Glutamatergic neuron (in vitro differentiated cells): ENCODE results near the gene IKBIP. TPM values are rescaled to one million over a fixed set of nuclear protein-coding genes. Genes with fewer than 3 reads are reported as not detected.
A peak's percentile ranks its signal among the peaks of the same experiment; 100 is the strongest.

Experiments used
- DNase-seq: peaks from one replicate; pipeline ENCODE4 v3.0.0; 2022
- H3K27ac Mint-ChIP-seq: one replicate; pipeline ENCODE4 v1.8.0; 2020; ENCODE audit warnings: mild to moderate bottlenecking, mixed read lengths, inconsistent platforms; ENCODE audit not compliant: unreplicated experiment
- H3K27me3 Mint-ChIP-seq: one replicate; pipeline ENCODE4 v1.8.0; 2020; ENCODE audit warnings: mild to moderate bottlenecking, moderate library complexity, mixed read lengths, inconsistent platforms; ENCODE audit not compliant: unreplicated experiment
- H3K36me3 Mint-ChIP-seq: one replicate; pipeline ENCODE4 v1.8.0; 2020; ENCODE audit warnings: mild to moderate bottlenecking, mixed read lengths, inconsistent platforms; ENCODE audit not compliant: unreplicated experiment
- H3K4me1 Mint-ChIP-seq: one replicate; pipeline ENCODE4 v1.8.0; 2020; ENCODE audit warnings: mild to moderate bottlenecking, low read depth, mixed read lengths, inconsistent platforms; ENCODE audit not compliant: unreplicated experiment
- H3K4me3 Mint-ChIP-seq: one replicate; pipeline ENCODE4 v1.8.0; 2020; ENCODE audit warnings: mild to moderate bottlenecking, mixed read lengths, inconsistent platforms; ENCODE audit not compliant: unreplicated experiment
- H3K9me3 Mint-ChIP-seq: one replicate; pipeline ENCODE4 v1.8.0; 2020; ENCODE audit warnings: mild to moderate bottlenecking, moderate library complexity, mixed read lengths, inconsistent platforms; ENCODE audit not compliant: unreplicated experiment
- CTCF ChIP-seq: fragments of 200-600 bp; sonication (generic); IDR thresholded peaks from one replicate; pipeline ENCODE4 v1.5.0; 2021; ENCODE audit not compliant: partially characterized antibody, unreplicated experiment
- total RNA-seq: library from RNA; stranded (reverse); fragmentation: NEBNext Ultra II Directional; extraction: Animal tissue kit (Norgen Biotek cat#: 25700); gene quantifications from one replicate; pipeline ENCODE4 v1.2.1, GENCODE V29; 2021; ENCODE audit not compliant: unreplicated experiment

Gene IKBIP
- total RNA-seq, 1 donor from 2014 or later = 6.1 TPM

- peaks cover 8% of the 10 kb centered on the region for H3K4me1 Mint-ChIP-seq
- peak overlapping the region; percentile 98 for H3K4me3 Mint-ChIP-seq
- H3K9me3 Mint-ChIP-seq = peaks cover 11% of the 10 kb centered on the region
- H3K27ac Mint-ChIP-seq = peak overlapping the region; percentile 88
- peaks cover 5% of the 10 kb centered on the region for H3K27me3 Mint-ChIP-seq
- no peak for TF ChIP-seq CTCF
- H3K36me3 Mint-ChIP-seq = no peaks in the 10 kb centered on the region
- DNase-seq = peak; percentile 31
These were observed 50.3 kb downstream of the IKBIP start for GRCh38 chr12:98594050-98594835.

- H3K27ac Mint-ChIP-seq = peak within 1 kb of the TSS; percentile 88
- DNase-seq = peak; percentile 93
- H3K9me3 Mint-ChIP-seq = peaks cover 11% of the 10 kb centered on the region
- peak within 1 kb of the TSS; percentile 98 for H3K4me3 Mint-ChIP-seq
- H3K36me3 Mint-ChIP-seq = no peaks in the 10 kb centered on the region
- H3K27me3 Mint-ChIP-seq = peaks cover 5% of the 10 kb centered on the region
- no peak for TF ChIP-seq CTCF
- H3K4me1 Mint-ChIP-seq = peaks cover 8% of the 10 kb centered on the region
These were observed 51.1 kb downstream of the IKBIP start, which contains the start of gene SLC25A3 for GRCh38 chr12:98593351-98594049. Gene SLC25A3, plus strand, starts transcription at chr12:98593686. Its CDS starts 293 bp downstream, at chr12:98593979.

- Mint-ChIP-seq H3K27me3 (peaks cover 5% of the 10 kb centered on the region), H3K9me3 (peaks cover 9% of the 10 kb centered on the region), H3K4me1 (peaks cover 8% of the 10 kb centered on the region), H3K27ac (peak overlapping the region; percentile 88), H3K4me3 (peak overlapping the region; percentile 98), H3K36me3 (no peaks in the 10 kb centered on the region)
- DNase-seq = no peak
- no peak for TF ChIP-seq CTCF
These were observed 51.7 kb downstream of the IKBIP start for GRCh38 chr12:98592825-98593322.

GRCh38 chr12:98591209-98591608 is 53.4 kb downstream of the IKBIP start:
- Mint-ChIP-seq H3K4me1 (peaks cover 8% of the 10 kb centered on the region), H3K27me3 (peaks cover 5% of the 10 kb centered on the region), H3K4me3 (no peak overlapping the region), H3K9me3 (peaks cover 9% of the 10 kb centered on the region), H3K36me3 (no peaks in the 10 kb centered on the region), H3K27ac (no peak overlapping the region)
- no peak for DNase-seq
- no peak for TF ChIP-seq CTCF
